Nephron progenitor cell (in vitro differentiated cells): ENCODE data around the gene ASAP2.
A peak's percentile ranks its signal among the peaks of the same experiment; 100 is the strongest.

ENCODE experiments used
- DNase-seq: peaks from one replicate; pipeline ENCODE4 v3.0.0; 2021
- H3K27ac Mint-ChIP-seq: 2 replicates; pipeline ENCODE4 v1.8.0; 2021; ENCODE audit warnings: mild to moderate bottlenecking, moderate library complexity, mixed read lengths
- H3K27me3 Mint-ChIP-seq: 2 replicates; pipeline ENCODE4 v1.8.0; 2021; ENCODE audit warnings: mild to moderate bottlenecking, low read depth, mixed read lengths; ENCODE audit not compliant: poor library complexity
- H3K36me3 Mint-ChIP-seq: 2 replicates; pipeline ENCODE4 v1.8.0; 2021; ENCODE audit warnings: low read depth, mixed read lengths
- H3K4me1 Mint-ChIP-seq: 2 replicates; pipeline ENCODE4 v1.8.0; 2021; ENCODE audit warnings: mixed read lengths
- H3K4me3 Mint-ChIP-seq: 2 replicates; pipeline ENCODE4 v1.8.0; 2021; ENCODE audit warnings: mild to moderate bottlenecking, moderate library complexity, mixed read lengths
- H3K9me3 Mint-ChIP-seq: 2 replicates; pipeline ENCODE4 v1.8.0; 2021; ENCODE audit warnings: mild to moderate bottlenecking, moderate library complexity, mixed read lengths
- CTCF ChIP-seq: fragments of 200-600 bp; sonication (generic); IDR thresholded peaks from 2 replicates; pipeline ENCODE4 v1.5.0; 2021; ENCODE audit warnings: antibody characterized with exemption

The ASAP2 gene

GRCh38 chr2:9345343-9345742 lies 138.7 kb downstream of the ASAP2 start:
- H3K4me1 Mint-ChIP-seq: no peaks in the 10 kb centered on the region
- H3K4me3 Mint-ChIP-seq: no peak overlapping the region
- H3K27ac Mint-ChIP-seq: peak overlapping the region; percentile 64
- H3K36me3 Mint-ChIP-seq: peaks cover 62% of the 10 kb centered on the region
- peaks cover 7% of the 10 kb centered on the region for H3K9me3 Mint-ChIP-seq
- H3K27me3 Mint-ChIP-seq: no peaks in the 10 kb centered on the region
- DNase-seq: no peak
- no peak for TF ChIP-seq CTCF

GRCh38 chr2:9345997-9346396 lies 139.4 kb downstream of the ASAP2 start:
- no peak for DNase-seq
- Mint-ChIP-seq H3K27me3 (no peaks in the 10 kb centered on the region), H3K36me3 (peaks cover 62% of the 10 kb centered on the region), H3K9me3 (peaks cover 7% of the 10 kb centered on the region), H3K4me3 (no peak overlapping the region), H3K4me1 (no peaks in the 10 kb centered on the region), H3K27ac (no peak overlapping the region)
- no peak for TF ChIP-seq CTCF

- Mint-ChIP-seq H3K36me3 (peaks cover 60% of the 10 kb centered on the region), H3K27me3 (no peaks in the 10 kb centered on the region), H3K27ac (no peak overlapping the region), H3K9me3 (peaks cover 2% of the 10 kb centered on the region), H3K4me1 (no peaks in the 10 kb centered on the region), H3K4me3 (no peak overlapping the region)
- no peak for TF ChIP-seq CTCF
- DNase-seq: no peak
Measured at GRCh38 chr2:9346885-9347284, 140.3 kb downstream of the ASAP2 start.

- no peaks in the 10 kb centered on the region for H3K27me3 Mint-ChIP-seq
- peak overlapping the region; percentile 59 for H3K27ac Mint-ChIP-seq
- no peak overlapping the region for H3K4me3 Mint-ChIP-seq
- no peak for TF ChIP-seq CTCF
- H3K36me3 Mint-ChIP-seq: peaks cover 60% of the 10 kb centered on the region
- no peaks in the 10 kb centered on the region for H3K9me3 Mint-ChIP-seq
- DNase-seq: no peak
- no peaks in the 10 kb centered on the region for H3K4me1 Mint-ChIP-seq
Measured at GRCh38 chr2:9347411-9347881, 140.8 kb downstream of the ASAP2 start.

- no peak for DNase-seq
- Mint-ChIP-seq H3K4me3 (no peak overlapping the region), H3K36me3 (peaks cover 78% of the 10 kb centered on the region), H3K27me3 (peaks cover 7% of the 10 kb centered on the region), H3K4me1 (peaks cover 9% of the 10 kb centered on the region), H3K27ac (no peak overlapping the region), H3K9me3 (no peaks in the 10 kb centered on the region)
- TF ChIP-seq CTCF: no peak
Measured at GRCh38 chr2:9354318-9354717, 147.7 kb downstream of the ASAP2 start.

GRCh38 chr2:9355270-9355669 lies 148.7 kb downstream of the ASAP2 start:
- Mint-ChIP-seq H3K4me1 (peaks cover 9% of the 10 kb centered on the region), H3K27me3 (peaks cover 7% of the 10 kb centered on the region), H3K27ac (no peak overlapping the region), H3K9me3 (no peaks in the 10 kb centered on the region), H3K4me3 (no peak overlapping the region), H3K36me3 (peaks cover 81% of the 10 kb centered on the region)
- TF ChIP-seq CTCF: no peak
- DNase-seq: no peak
